Karpas-422 (cell line): ENCODE measurements around the gene WFDC2. TPM values are rescaled to one million over a fixed set of nuclear protein-coding genes. Genes with fewer than 3 reads are reported as not detected.
"Not testable (repeated sequence)": the region's sequence is repeated elsewhere in the genome, so short reads cannot be mapped to it uniquely, and the experiment has no call there.

Experiments used
- DNase-seq: peaks from one replicate; pipeline ENCODE4 v3.0.0-alpha.2; 2015
- H2AFZ ChIP-seq: fragments of 200-600 bp; sonication (generic); 2 replicates; pipeline ENCODE4 v1.6.1; 2014; ENCODE audit warnings: antibody characterized with exemption, low read length, mixed read lengths
- H3K27ac ChIP-seq: fragments of 200-600 bp; sonication (generic); 2 replicates; pipeline ENCODE4 v1.5.1; 2014; ENCODE audit warnings: mild to moderate bottlenecking, low read length, moderate library complexity
- H3K27me3 ChIP-seq: fragments of 200-600 bp; sonication (generic); 2 replicates; pipeline ENCODE4 v1.6.1; 2014; ENCODE audit warnings: low read length, mixed read lengths
- H3K36me3 ChIP-seq: fragments of 200-600 bp; sonication (generic); 2 replicates; pipeline ENCODE4 v1.6.1; 2014; ENCODE audit warnings: low read length, mixed read lengths; ENCODE audit not compliant: insufficient read depth
- H3K4me1 ChIP-seq: fragments of 200-600 bp; sonication (generic); 2 replicates; pipeline ENCODE4 v1.6.1; 2014; ENCODE audit warnings: mild to moderate bottlenecking, low read length, mixed read lengths
- H3K4me2 ChIP-seq: fragments of 200-600 bp; sonication (generic); 2 replicates; pipeline ENCODE4 v1.6.1; 2014; ENCODE audit warnings: low read length, low read depth, mild to moderate bottlenecking; ENCODE audit not compliant: poor library complexity, severe bottlenecking
- H3K4me3 ChIP-seq: fragments of 200-600 bp; sonication (generic); 2 replicates; pipeline ENCODE4 v1.5.1; 2014; ENCODE audit warnings: mild to moderate bottlenecking, antibody characterized with exemption, low read length, mixed read lengths
- H3K79me2 ChIP-seq: fragments of 200-600 bp; sonication (generic); 2 replicates; pipeline ENCODE4 v1.6.1; 2014; ENCODE audit warnings: mild to moderate bottlenecking, low read length, mixed read lengths
- H3K9ac ChIP-seq: fragments of 200-600 bp; sonication (generic); 2 replicates; pipeline ENCODE4 v1.6.0; 2014; ENCODE audit warnings: low read length
- H3K9me2 ChIP-seq: fragments of 200-600 bp; sonication (generic), shearing (Covaris generic); replicated peaks from 2 replicates; pipeline ENCODE4 v1.6.0; 2014; ENCODE audit warnings: mild to moderate bottlenecking, low read length, moderate library complexity; ENCODE audit not compliant: insufficient read depth
- H3K9me3 ChIP-seq: fragments of 300-700, 200-600 bp; sonication (generic); 2 replicates; pipeline ENCODE4 v1.6.1; 2014; ENCODE audit warnings: low read length, mixed read lengths
- H4K20me1 ChIP-seq: fragments of 200-600 bp; sonication (generic); 2 replicates; pipeline ENCODE4 v1.6.1; 2014; ENCODE audit warnings: mild to moderate bottlenecking, antibody characterized with exemption, low read length, low read depth; ENCODE audit not compliant: insufficient read depth
- total RNA-seq: library from RNA; depleted of rRNA; stranded (reverse); fragments of >200 nt; shearing (Covaris generic); gene quantifications from 2 replicates; pipeline ENCODE4 v1.2.3, GENCODE V29; 2014; ENCODE audit warnings: low replicate concordance

WFDC2 gene
- total RNA-seq, 1 experiment from 2014 or later = not detected

GRCh38 chr20:45472286-45472685 lies 2.7 kb downstream of the WFDC2 start:
- not testable (repeated sequence) for H3K36me3 ChIP-seq, H3K4me1 ChIP-seq

GRCh38 chr20:45477530-45478148 lies 8.1 kb downstream of the WFDC2 start:
- H4K20me1 ChIP-seq, H3K9me2 ChIP-seq, H3K4me1 ChIP-seq, H3K9ac ChIP-seq, H3K4me2 ChIP-seq, H3K9me3 ChIP-seq, H2AFZ ChIP-seq, H3K36me3 ChIP-seq, DNase-seq, H3K27ac ChIP-seq, H3K79me2 ChIP-seq, H3K27me3 ChIP-seq, H3K4me3 ChIP-seq: not testable (repeated sequence)

More at GRCh38 chr20:45472286-45472685, 2.7 kb downstream of the WFDC2 start:
- not testable (repeated sequence) for H3K9me2 ChIP-seq, H3K27me3 ChIP-seq, H3K4me3 ChIP-seq, H3K27ac ChIP-seq, H3K4me2 ChIP-seq, H3K9me3 ChIP-seq, H3K9ac ChIP-seq, DNase-seq, H4K20me1 ChIP-seq, H3K79me2 ChIP-seq, H2AFZ ChIP-seq

- H3K27me3 ChIP-seq = no peaks in the 10 kb centered on the region
- H3K4me2 ChIP-seq = no peak overlapping the region
- no peaks in the 10 kb centered on the region for H3K36me3 ChIP-seq
- no peak overlapping the region for H3K27ac ChIP-seq
- H3K9ac ChIP-seq = no peak overlapping the region
- no peaks in the 10 kb centered on the region for H3K4me1 ChIP-seq
- no peak for DNase-seq
- no peak overlapping the region for H2AFZ ChIP-seq
- no peaks in the 10 kb centered on the region for H3K79me2 ChIP-seq
- no peaks in the 10 kb centered on the region for H4K20me1 ChIP-seq
- no peaks in the 10 kb centered on the region for H3K9me3 ChIP-seq
- H3K9me2 ChIP-seq = no peaks in the 10 kb centered on the region
- no peak overlapping the region for H3K4me3 ChIP-seq
These were observed 10.3 kb downstream of the WFDC2 start for GRCh38 chr20:45479822-45480221.

- no peaks in the 10 kb centered on the region for H3K79me2 ChIP-seq
- DNase-seq = no peak
- H3K4me2 ChIP-seq = no peak overlapping the region
These were observed 15.1 kb downstream of the WFDC2 start for GRCh38 chr20:45484676-45485075.

GRCh38 chr20:45485388-45485787 lies 15.8 kb downstream of the WFDC2 start:
- Histone ChIP-seq H3K4me2 (no peak overlapping the region), H3K79me2 (no peaks in the 10 kb centered on the region), H4K20me1 (no peaks in the 10 kb centered on the region), H3K4me3 (no peak overlapping the region), H3K9me2 (no peaks in the 10 kb centered on the region), H3K27me3 (no peaks in the 10 kb centered on the region), H3K9ac (no peak overlapping the region), H3K36me3 (no peaks in the 10 kb centered on the region), H3K27ac (no peak overlapping the region), H3K4me1 (no peaks in the 10 kb centered on the region), H2AFZ (no peak overlapping the region), H3K9me3 (no peaks in the 10 kb centered on the region)
- no peak for DNase-seq

More at GRCh38 chr20:45484676-45485075, 15.1 kb downstream of the WFDC2 start:
- no peak overlapping the region for H2AFZ ChIP-seq
- no peaks in the 10 kb centered on the region for H3K9me2 ChIP-seq
- H3K4me3 ChIP-seq = no peak overlapping the region
- H3K9me3 ChIP-seq = no peaks in the 10 kb centered on the region
- H3K27me3 ChIP-seq = no peaks in the 10 kb centered on the region
- H3K9ac ChIP-seq = no peak overlapping the region
- no peak overlapping the region for H3K27ac ChIP-seq
- no peaks in the 10 kb centered on the region for H3K4me1 ChIP-seq
- no peaks in the 10 kb centered on the region for H4K20me1 ChIP-seq
- no peaks in the 10 kb centered on the region for H3K36me3 ChIP-seq

- Histone ChIP-seq H4K20me1 (no peaks in the 10 kb centered on the region), H3K4me2 (no peak overlapping the region), H3K36me3 (no peaks in the 10 kb centered on the region), H2AFZ (no peak overlapping the region), H3K4me1 (no peaks in the 10 kb centered on the region), H3K9me3 (no peaks in the 10 kb centered on the region), H3K27me3 (no peaks in the 10 kb centered on the region), H3K27ac (no peak overlapping the region), H3K9ac (no peak overlapping the region), H3K4me3 (no peak overlapping the region), H3K79me2 (no peaks in the 10 kb centered on the region), H3K9me2 (no peaks in the 10 kb centered on the region)
- peak; percentile 64 for DNase-seq
These were observed 17.7 kb downstream of the WFDC2 start for GRCh38 chr20:45487231-45487635.

- Histone ChIP-seq H2AFZ (no peak overlapping the region), H3K79me2 (no peaks in the 10 kb centered on the region), H3K27ac (no peak overlapping the region), H3K9me3 (no peaks in the 10 kb centered on the region), H3K4me1 (no peaks in the 10 kb centered on the region), H3K9ac (no peak overlapping the region), H3K27me3 (no peaks in the 10 kb centered on the region), H3K9me2 (no peaks in the 10 kb centered on the region), H4K20me1 (no peaks in the 10 kb centered on the region), H3K36me3 (no peaks in the 10 kb centered on the region), H3K4me3 (no peak overlapping the region), H3K4me2 (no peak overlapping the region)
- DNase-seq = no peak
These were observed 19.6 kb downstream of the WFDC2 start for GRCh38 chr20:45489083-45489531.

- Histone ChIP-seq H3K4me1 (no peaks in the 10 kb centered on the region), H3K9me2 (no peaks in the 10 kb centered on the region), H3K9me3 (no peaks in the 10 kb centered on the region), H3K4me2 (no peak overlapping the region), H3K36me3 (no peaks in the 10 kb centered on the region), H3K4me3 (no peak overlapping the region), H3K27ac (no peak overlapping the region), H3K27me3 (no peaks in the 10 kb centered on the region), H3K79me2 (no peaks in the 10 kb centered on the region), H3K9ac (no peak overlapping the region), H2AFZ (no peak overlapping the region), H4K20me1 (no peaks in the 10 kb centered on the region)
- no peak for DNase-seq
These were observed 26.0 kb downstream of the WFDC2 start for GRCh38 chr20:45495501-45495941.
